IMR-90 (cell line): ENCODE data around the gene VEGFC. TPM values are rescaled to one million over a fixed set of nuclear protein-coding genes. Genes with fewer than 3 reads are reported as not detected.

Experiments
- ATAC-seq: fragments of 200-7000 bp; cut with Tn5 transposase; 2 replicates; pipeline ENCODE4 v1.9.1; 2020; ENCODE audit warnings: low read depth, mild to moderate bottlenecking, moderate library complexity
- BruUV-seq: library from RNA; stranded (reverse); fragments of 400-500 nt; replicated peaks from 2 replicates; lab custom pipeline; 2021; lab: Mats Ljungman, UMichigan
- CTCF ChIA-PET: fragments of 300-600 bp; formaldehyde crosslinking; extraction: SDS; loops from one replicate; lab custom pipeline; 2021; ENCODE audit warnings: antibody characterized with exemption; lab: Yijun Ruan, JAX
- POLR2A ChIA-PET: fragments of 300-600 bp; sonication (Branson Sonifier 250); formaldehyde crosslinking; loops from one replicate; lab custom pipeline; 2022; ENCODE audit warnings: antibody characterized with exemption; ENCODE audit not compliant: unreplicated experiment; lab: Charles Lee
- DNase-seq: peaks from one replicate; pipeline ENCODE4 v3.0.0; 2013
- H2AFZ ChIP-seq: replicated peaks from 2 replicates; pipeline ENCODE3; 2013; ENCODE audit warnings: low read length, mild to moderate bottlenecking; ENCODE audit not compliant: poor library complexity
- H2AK5ac ChIP-seq: 2 replicates; pipeline ENCODE4 v1.6.1; 2013; ENCODE audit warnings: low read depth, low read length, inconsistent platforms
- H2AK9ac ChIP-seq: replicated peaks from 2 replicates; pipeline ENCODE3; 2013; ENCODE audit warnings: mild to moderate bottlenecking, low read depth, low read length, moderate library complexity; ENCODE audit not compliant: poor library complexity
- H2BK120ac ChIP-seq: 2 replicates; pipeline ENCODE4 v1.6.1; 2013; ENCODE audit warnings: low read depth, low read length, inconsistent platforms
- H2BK15ac ChIP-seq: 3 replicates; pipeline ENCODE4 v1.6.1; 2013; ENCODE audit warnings: low read depth, low read length, inconsistent platforms
- H2BK20ac ChIP-seq: 2 replicates; pipeline ENCODE4 v1.6.1; 2013; ENCODE audit warnings: low read depth, mild to moderate bottlenecking, inconsistent platforms, low read length, moderate library complexity
- H2BK5ac ChIP-seq: 2 replicates; pipeline ENCODE4 v1.6.1; 2013; ENCODE audit warnings: mild to moderate bottlenecking, low read depth, low read length, inconsistent platforms; ENCODE audit not compliant: poor library complexity, severe bottlenecking
- H3K14ac ChIP-seq: replicated peaks from 2 replicates; pipeline ENCODE4 v1.6.1; 2013; ENCODE audit warnings: low read depth, low read length, inconsistent platforms
- H3K18ac ChIP-seq: 2 replicates; pipeline ENCODE4 v1.6.1; 2013; ENCODE audit warnings: low read depth, low read length, control low read depth
- H3K23ac ChIP-seq: 2 replicates; pipeline ENCODE4 v1.6.1; 2013; ENCODE audit warnings: low read depth, low read length, inconsistent platforms
- H3K27ac ChIP-seq: 2 replicates; pipeline ENCODE4 v1.5.1; 2013; ENCODE audit warnings: mild to moderate bottlenecking, control low read depth, low read length; ENCODE audit not compliant: insufficient read depth
- H3K27me3 ChIP-seq: 2 replicates; pipeline ENCODE4 v1.6.1; 2013; ENCODE audit warnings: low read length; ENCODE audit not compliant: control insufficient read depth, insufficient read depth
- H3K36me3 ChIP-seq: 2 replicates; pipeline ENCODE4 v1.6.1; 2013; ENCODE audit warnings: low read length, mixed read lengths; ENCODE audit not compliant: control insufficient read depth, insufficient read depth
- H3K4ac ChIP-seq: 2 replicates; pipeline ENCODE4 v1.6.1; 2013; ENCODE audit warnings: low read depth, low read length, inconsistent platforms
- H3K4me1 ChIP-seq: 2 replicates; pipeline ENCODE4 v1.6.1; 2013; ENCODE audit warnings: low read length, mixed read lengths; ENCODE audit not compliant: control insufficient read depth, insufficient read depth
- H3K4me2 ChIP-seq: 2 replicates; pipeline ENCODE4 v1.6.1; 2013; ENCODE audit warnings: low read depth, mild to moderate bottlenecking, control low read depth, low read length, moderate library complexity
- H3K4me3 ChIP-seq: 2 replicates; pipeline ENCODE4 v1.5.1; 2013; ENCODE audit warnings: low read depth, mild to moderate bottlenecking, control low read depth, low read length, moderate library complexity; ENCODE audit not compliant: insufficient read depth
- H3K56ac ChIP-seq: 2 replicates; pipeline ENCODE4 v1.6.1; 2013; ENCODE audit warnings: low read length, inconsistent platforms; ENCODE audit not compliant: insufficient read depth; ENCODE audit errors: extremely low read depth
- H3K79me1 ChIP-seq, 2 experiments: 2 replicates each; pipeline ENCODE4 v1.6.1; 2013; ENCODE audit warnings: low read length in 2 of 2, inconsistent platforms in 1 of 2, low read depth in 1 of 2
- H3K9ac ChIP-seq: 2 replicates; pipeline ENCODE4 v1.6.1; 2013; ENCODE audit warnings: low read depth, low read length, control low read depth
- H3K9me1 ChIP-seq: 2 replicates; pipeline ENCODE4 v1.6.1; 2013; ENCODE audit warnings: low read length, inconsistent platforms; ENCODE audit not compliant: insufficient read depth
- H3K9me3 ChIP-seq: 2 replicates; pipeline ENCODE4 v1.6.1; 2013; ENCODE audit warnings: low read length; ENCODE audit not compliant: control insufficient read depth, insufficient read depth
- H4K20me1 ChIP-seq: 2 replicates; pipeline ENCODE4 v1.6.1; 2013; ENCODE audit warnings: low read length, inconsistent platforms; ENCODE audit not compliant: insufficient read depth
- H4K5ac ChIP-seq: 2 replicates; pipeline ENCODE4 v1.6.1; 2013; ENCODE audit warnings: mild to moderate bottlenecking, low read depth, low read length, control low read depth
- H4K8ac ChIP-seq, 2 experiments: 2 replicates each; pipeline ENCODE4 v1.6.1; 2013; ENCODE audit warnings: low read depth in 2 of 2, low read length in 2 of 2, control low read depth in 1 of 2, inconsistent platforms in 1 of 2
- H4K91ac ChIP-seq: 2 replicates; pipeline ENCODE4 v1.6.1; 2013; ENCODE audit warnings: low read depth, low read length, inconsistent platforms; ENCODE audit not compliant: insufficient read depth
- POLR2A ChIP-seq: IDR thresholded peaks from 2 replicates; pipeline ENCODE4 v1.6.1; 2012; ENCODE audit warnings: mild to moderate bottlenecking, low read depth, low read length
- RAD21 ChIP-seq: IDR thresholded peaks from 2 replicates; pipeline ENCODE4 v1.6.1; 2012; ENCODE audit warnings: low read length, improper control_type of control experiment
- SMC3 ChIP-seq: fragments of 150-350 bp; IDR thresholded peaks from 2 replicates; pipeline ENCODE4 v1.6.1; 2016; ENCODE audit warnings: low read depth, mild to moderate bottlenecking, antibody characterized with exemption, low read length, moderate library complexity
- WGBS, 2 experiments: methylation state at CpG; one replicate each; pipeline versions ENCODE4 v1.1.5 to v1.1.7; 2013; ENCODE audit warnings: missing lambda C conversion rate in 2 of 2; ENCODE audit not compliant: insufficient read length in 1 of 2; ENCODE audit errors: extremely low coverage in 2 of 2; 5-methylcytosine and 5-hydroxymethylcytosine counted together
- dilution Hi-C: fragments of 300-500 bp; cut with HindIII; formaldehyde crosslinking; loops from one replicate; pipeline ENCODE4 v1.14.3; 2018; ENCODE audit warnings: low sequenced_read_pairs; ENCODE audit not compliant: unreplicated experiment
- in situ Hi-C: fragments of 300-500 bp; cut with MboI; formaldehyde crosslinking; loops from 3 replicates; pipeline ENCODE4 v1.14.3; 2019; ENCODE audit warnings: low sequenced_read_pairs, inconsistent platforms, mixed read lengths
- intact Hi-C: fragments of 100-400 bp; cut with micrococcal nuclease; formaldehyde crosslinking; loops from 2 replicates; pipeline ENCODE4 v1.10.0; 2022
- polyA plus RNA-seq, 3 experiments: library from polyadenylated mRNA; depleted of rRNA; stranded (reverse); fragments of >200 nt; gene quantifications; 2 replicates each; pipeline ENCODE4 v1.2.3, GENCODE V29; 2012; ENCODE audit warnings: low replicate concordance in 1 of 3
- total RNA-seq: library from RNA; depleted of rRNA; stranded (reverse); fragments of >200 nt; gene quantifications from 2 replicates; pipeline ENCODE4 v1.2.3, GENCODE V29; 2012

The VEGFC gene
- total and polyA plus RNA-seq, 2 of the 4 experiments (the other 2 are of a cell fraction) = 22.9 to 49.7 TPM

- TF ChIP-seq POLR2A = no peak
- no peak for TF ChIP-seq RAD21
- no peak for TF ChIP-seq SMC3
- POLR2A ChIA-PET = no interaction called here
- H4K8ac ChIP-seq = no peak overlapping the region
- in situ Hi-C loops = no loop called here
- no peak overlapping the region for H3K9ac ChIP-seq
- H3K36me3 ChIP-seq = no peaks in the 10 kb centered on the region
- H3K27ac ChIP-seq = no peak overlapping the region
- H4K5ac ChIP-seq = no peak overlapping the region
- H3K9me3 ChIP-seq = no peaks in the 10 kb centered on the region
- ATAC-seq (no peak), DNase-seq (no peak)
- peaks cover 2% of the 10 kb centered on the region; the same call in 1 of the 2 replicates for H3K9me1 ChIP-seq
- dilution Hi-C loops = no loop called here
- no peak overlapping the region for H3K56ac ChIP-seq
- H2BK20ac ChIP-seq = no peak overlapping the region
- no peak overlapping the region for H2AK9ac ChIP-seq
- H3K4me1 ChIP-seq = peaks cover 5% of the 10 kb centered on the region; the same call in 1 of the 2 replicates
- CTCF ChIA-PET = no interaction called here
- H3K18ac ChIP-seq = peak overlapping the region; percentile 18; the same call in 1 of the 2 replicates
- no peak overlapping the region for H2BK120ac ChIP-seq
- no peak overlapping the region for H2AK5ac ChIP-seq
- intact Hi-C loops = no loop called here
- BruUV-seq = no TSS peak
- no peak overlapping the region for H2BK15ac ChIP-seq
- H2BK5ac ChIP-seq = no peak overlapping the region
- H2AFZ ChIP-seq = no peak overlapping the region
- no peaks in the 10 kb centered on the region for H3K79me1 ChIP-seq
- no peak overlapping the region for H4K91ac ChIP-seq
- H3K14ac ChIP-seq = no peak overlapping the region
- H3K4me2 ChIP-seq = no peak overlapping the region; the same call in 1 of the 2 replicates
- H3K23ac ChIP-seq = no peak overlapping the region
- no peaks in the 10 kb centered on the region for H4K20me1 ChIP-seq
- WGBS, 2 experiments = 60% methylated on average over 1 of the region's 1 CpG; no CpG with 5 or more reads in 1 of the 2 experiments
- H3K4me3 ChIP-seq = no peak overlapping the region
- H3K27me3 ChIP-seq = no peaks in the 10 kb centered on the region
- no peak overlapping the region for H3K4ac ChIP-seq
These were observed 156.4 kb downstream of the VEGFC start for GRCh38 chr4:176636292-176636691.
